ENCODE measurements around the gene PDLIM1. TPM values are rescaled to one million over a fixed set of nuclear protein-coding genes. Genes with fewer than 3 reads are reported as not detected.

PDLIM1 gene
- total and polyA plus RNA-seq, 2 donors (not counting 1 experiment from before 2014, with no cell fraction given), result 24.3 to 390 TPM

- no peak for DNase-seq (ENCODE audit: low read depth in 2 of 2)
- H3K4me2 ChIP-seq (ENCODE audit: extremely low read depth, insufficient read depth, low read length), result no peak overlapping the region
- H3K9me3 ChIP-seq (ENCODE audit: control insufficient read depth, insufficient read depth, low read depth, low read length), result no peaks in the 10 kb centered on the region
- H2AFZ ChIP-seq (ENCODE audit: low read length), result no peak overlapping the region
- H3K9ac ChIP-seq (ENCODE audit: insufficient read depth, low read length), result no peak overlapping the region
- no peaks in the 10 kb centered on the region for H4K20me1 ChIP-seq (ENCODE audit: control insufficient read depth, extremely low read depth, insufficient read depth, low read length)
- H3K4me3 ChIP-seq (replicated peaks in 1 of 4; ENCODE audit: control extremely low read depth in 1 of 4, insufficient read depth in 1 of 4, low read depth in 3 of 4, low read length in 4 of 4), result no peak overlapping the region
- TF ChIP-seq EZH2 (IDR thresholded peaks at IDR 0.05; ENCODE audit: low read length, missing control alignments) (no peak), CTCF (conservative IDR thresholded peaks at IDR 0.05 in 1 of 2, IDR thresholded peaks at IDR 0.05 in 1 of 2; ENCODE audit: low read depth in 1 of 2, low read length in 2 of 2) (no peak)
- H3K27ac ChIP-seq (ENCODE audit: insufficient read depth, low read length), result no peak overlapping the region
- no peaks in the 10 kb centered on the region for H3K36me3 ChIP-seq (ENCODE audit: control insufficient read depth, insufficient read depth, low read length)
- H3K27me3 ChIP-seq (ENCODE audit: control insufficient read depth, insufficient read depth, low read length), result no peaks in the 10 kb centered on the region
- H3K79me2 ChIP-seq (ENCODE audit: control insufficient read depth, insufficient read depth, low read length), result no peaks in the 10 kb centered on the region
- no peaks in the 10 kb centered on the region for H3K4me1 ChIP-seq (ENCODE audit: control insufficient read depth, extremely low read depth, insufficient read depth, low read length)
Measured at GRCh38 chr10:95188593-95188992, 102.2 kb downstream of the PDLIM1 start.

GRCh38 chr10:95187617-95188016 is 103.2 kb downstream of the PDLIM1 start:
- Histone ChIP-seq H3K9me3 (ENCODE audit: control insufficient read depth, insufficient read depth, low read depth, low read length) (no peaks in the 10 kb centered on the region), H3K9ac (ENCODE audit: insufficient read depth, low read length) (no peak overlapping the region), H3K4me2 (ENCODE audit: extremely low read depth, insufficient read depth, low read length) (no peak overlapping the region), H3K27ac (ENCODE audit: insufficient read depth, low read length) (no peak overlapping the region), H3K4me1 (ENCODE audit: control insufficient read depth, extremely low read depth, insufficient read depth, low read length) (no peaks in the 10 kb centered on the region), H3K79me2 (ENCODE audit: control insufficient read depth, insufficient read depth, low read length) (no peaks in the 10 kb centered on the region), H3K4me3 (replicated peaks in 1 of 4; ENCODE audit: control extremely low read depth in 1 of 4, insufficient read depth in 1 of 4, low read depth in 3 of 4, low read length in 4 of 4) (no peak overlapping the region), H4K20me1 (ENCODE audit: control insufficient read depth, extremely low read depth, insufficient read depth, low read length) (no peaks in the 10 kb centered on the region), H3K27me3 (ENCODE audit: control insufficient read depth, insufficient read depth, low read length) (no peaks in the 10 kb centered on the region), H2AFZ (ENCODE audit: low read length) (no peak overlapping the region), H3K36me3 (ENCODE audit: control insufficient read depth, insufficient read depth, low read length) (no peaks in the 10 kb centered on the region)
- no peak for DNase-seq (ENCODE audit: low read depth in 2 of 2)
- no peak for TF ChIP-seq CTCF (conservative IDR thresholded peaks at IDR 0.05 in 1 of 2, IDR thresholded peaks at IDR 0.05 in 1 of 2; ENCODE audit: low read depth in 1 of 2, low read length in 2 of 2)
- TF ChIP-seq EZH2 (IDR thresholded peaks at IDR 0.05; ENCODE audit: low read length, missing control alignments), result no peak

Other genes starting within 250 kb of the PDLIM1 start
- gene CYP2C8, start 221.5 kb downstream of the PDLIM1 start, total RNA-seq, result 0.17 TPM in 1 of 2 replicates, not detected in the other
- not detected in 2 replicates for gene CYP2C8, start 221.5 kb downstream of the PDLIM1 start, polyA plus RNA-seq
- not detected in 2 replicates for gene ACSM6, start 96.8 kb downstream of the PDLIM1 start, total RNA-seq
- not detected in 2 replicates for gene ACSM6, start 96.8 kb downstream of the PDLIM1 start, polyA plus RNA-seq